Liver (tissue), 2 donors: ENCODE data around the gene ABCC5.

Source experiments
- YY1 ChIP-seq: IDR thresholded peaks from 2 replicates; pipeline ENCODE4 v1.6.1; 2016; ENCODE audit warnings: antibody characterized with exemption, mild to moderate bottlenecking
- TF ChIP-seq, protein P1 (sequence below): fragments of 150-350 bp; IDR thresholded peaks from 2 replicates; pipeline ENCODE4 v1.5.1; 2017; ENCODE audit warnings: improper control_type of control experiment, low read depth, low read length; ENCODE audit not compliant: missing input control
- donor health status: healthy.

DNA sequence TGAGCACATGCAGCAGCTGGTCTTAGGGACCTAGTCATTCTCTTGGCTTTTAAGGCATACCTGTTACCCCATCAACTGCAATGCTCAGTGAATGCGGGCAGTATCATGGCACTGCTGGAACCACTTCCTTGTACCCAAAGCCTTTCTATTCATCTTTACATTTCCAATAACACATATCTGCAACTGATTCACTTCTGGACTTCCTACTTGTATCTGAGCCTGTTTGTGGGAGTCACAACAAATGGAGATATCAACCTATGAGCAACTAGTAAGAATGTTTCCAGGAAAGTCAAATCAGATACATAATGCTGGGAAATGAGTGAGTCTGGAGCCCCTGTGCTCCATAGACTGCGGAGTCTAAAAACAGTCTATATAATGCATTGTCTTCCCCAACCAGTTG, 71.6 kb downstream of the ABCC5 start:
- TF ChIP-seq, protein P1, sequence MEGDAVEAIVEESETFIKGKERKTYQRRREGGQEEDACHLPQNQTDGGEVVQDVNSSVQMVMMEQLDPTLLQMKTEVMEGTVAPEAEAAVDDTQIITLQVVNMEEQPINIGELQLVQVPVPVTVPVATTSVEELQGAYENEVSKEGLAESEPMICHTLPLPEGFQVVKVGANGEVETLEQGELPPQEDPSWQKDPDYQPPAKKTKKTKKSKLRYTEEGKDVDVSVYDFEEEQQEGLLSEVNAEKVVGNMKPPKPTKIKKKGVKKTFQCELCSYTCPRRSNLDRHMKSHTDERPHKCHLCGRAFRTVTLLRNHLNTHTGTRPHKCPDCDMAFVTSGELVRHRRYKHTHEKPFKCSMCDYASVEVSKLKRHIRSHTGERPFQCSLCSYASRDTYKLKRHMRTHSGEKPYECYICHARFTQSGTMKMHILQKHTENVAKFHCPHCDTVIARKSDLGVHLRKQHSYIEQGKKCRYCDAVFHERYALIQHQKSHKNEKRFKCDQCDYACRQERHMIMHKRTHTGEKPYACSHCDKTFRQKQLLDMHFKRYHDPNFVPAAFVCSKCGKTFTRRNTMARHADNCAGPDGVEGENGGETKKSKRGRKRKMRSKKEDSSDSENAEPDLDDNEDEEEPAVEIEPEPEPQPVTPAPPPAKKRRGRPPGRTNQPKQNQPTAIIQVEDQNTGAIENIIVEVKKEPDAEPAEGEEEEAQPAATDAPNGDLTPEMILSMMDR: no peak
- no peak for TF ChIP-seq YY1
